Hepatocyte (in vitro differentiated cells): ENCODE data around the gene AMIGO2. TPM values are rescaled to one million over a fixed set of nuclear protein-coding genes. Genes with fewer than 3 reads are reported as not detected.

Source experiments
- DNase-seq: peaks from one replicate; pipeline ENCODE4 v3.0.0-alpha.2; 2016; ENCODE audit warnings: low spot score
- H2AFZ ChIP-seq: fragments of 200-600 bp; sonication (generic); 2 replicates; pipeline ENCODE4 v1.6.0; 2016; ENCODE audit warnings: antibody characterized with exemption, mild to moderate bottlenecking
- H3K27ac ChIP-seq: fragments of 200-600 bp; sonication (generic); 2 replicates; pipeline ENCODE4 v1.5.1; 2016; ENCODE audit warnings: mild to moderate bottlenecking
- H3K27me3 ChIP-seq: fragments of 200-600 bp; sonication (generic); 2 replicates; pipeline ENCODE4 v1.6.1; 2016
- H3K36me3 ChIP-seq: fragments of 200-600 bp; sonication (generic); replicated peaks from 2 replicates; pipeline ENCODE4 v1.5.1; 2016; ENCODE audit warnings: low read depth; ENCODE audit not compliant: insufficient read depth
- H3K4me1 ChIP-seq: fragments of 200-600 bp; sonication (generic); 2 replicates; pipeline ENCODE4 v1.5.1; 2016; ENCODE audit warnings: mild to moderate bottlenecking, moderate library complexity; ENCODE audit not compliant: insufficient read depth
- H3K4me2 ChIP-seq: fragments of 200-600 bp; sonication (generic); 2 replicates; pipeline ENCODE4 v1.6.0; 2016
- H3K4me3 ChIP-seq: fragments of 200-600 bp; sonication (generic); 2 replicates; pipeline ENCODE4 v1.5.1; 2016; ENCODE audit warnings: mild to moderate bottlenecking
- H3K79me2 ChIP-seq: fragments of 200-600 bp; sonication (generic); 2 replicates; pipeline ENCODE4 v1.6.0; 2017; ENCODE audit warnings: mild to moderate bottlenecking
- H3K9me2 ChIP-seq: fragments of 200-600 bp; sonication (generic); replicated peaks from 2 replicates; pipeline ENCODE4 v1.6.0; 2017; ENCODE audit warnings: mild to moderate bottlenecking; ENCODE audit not compliant: insufficient read depth
- H3K9me3 ChIP-seq: fragments of 200-600 bp; sonication (generic); 2 replicates; pipeline ENCODE4 v1.5.1; 2016; ENCODE audit warnings: low read depth, mild to moderate bottlenecking
- H4K20me1 ChIP-seq: fragments of 200-600 bp; sonication (generic); 2 replicates; pipeline ENCODE4 v1.6.0; 2016; ENCODE audit warnings: mild to moderate bottlenecking; ENCODE audit not compliant: insufficient read depth, poor library complexity, severe bottlenecking
- EZH2 ChIP-seq: fragments of 200-600 bp; sonication (generic); IDR thresholded peaks from 2 replicates; pipeline ENCODE4 v1.6.1; 2016; ENCODE audit warnings: antibody characterized with exemption, mild to moderate bottlenecking, borderline replicate concordance
- EZH2phosphoT487 ChIP-seq: fragments of 200-600 bp; sonication (generic); IDR thresholded peaks from one replicate; pipeline ENCODE4 v1.6.1; 2018; ENCODE audit warnings: antibody characterized with exemption, mild to moderate bottlenecking, low read depth, moderate library complexity; ENCODE audit not compliant: unreplicated experiment, severe bottlenecking
- WGBS: methylation state at CpG from one replicate; pipeline ENCODE4 v1.1.6; 2016; ENCODE audit warnings: low lambda C conversion rate; ENCODE audit errors: missing lambda C conversion rate; 5-methylcytosine and 5-hydroxymethylcytosine counted together
- polyA plus RNA-seq: library from polyadenylated mRNA; unstranded; fragments of >200 nt; fragmentation: Nextera tagmentation; extraction: Ambion mirVana; gene quantifications from 2 replicates; pipeline ENCODE4 v1.2.1, GENCODE V29; 2016
- total RNA-seq: library from RNA; depleted of rRNA; stranded (reverse); fragments of >200 nt; gene quantifications from 2 replicates; pipeline ENCODE4 v1.2.3, GENCODE V29; 2014
- TF ChIP-seq, protein P1 (sequence below): fragments of 200-600 bp; sonication (generic); IDR thresholded peaks from 2 replicates; pipeline ENCODE4 v1.5.1; 2016; ENCODE audit warnings: antibody characterized with exemption, mild to moderate bottlenecking; ENCODE audit not compliant: poor library complexity

Gene AMIGO2
- total and polyA plus RNA-seq, 2 experiments from 2014 or later: 57.8 to 65.6 TPM

DNA sequence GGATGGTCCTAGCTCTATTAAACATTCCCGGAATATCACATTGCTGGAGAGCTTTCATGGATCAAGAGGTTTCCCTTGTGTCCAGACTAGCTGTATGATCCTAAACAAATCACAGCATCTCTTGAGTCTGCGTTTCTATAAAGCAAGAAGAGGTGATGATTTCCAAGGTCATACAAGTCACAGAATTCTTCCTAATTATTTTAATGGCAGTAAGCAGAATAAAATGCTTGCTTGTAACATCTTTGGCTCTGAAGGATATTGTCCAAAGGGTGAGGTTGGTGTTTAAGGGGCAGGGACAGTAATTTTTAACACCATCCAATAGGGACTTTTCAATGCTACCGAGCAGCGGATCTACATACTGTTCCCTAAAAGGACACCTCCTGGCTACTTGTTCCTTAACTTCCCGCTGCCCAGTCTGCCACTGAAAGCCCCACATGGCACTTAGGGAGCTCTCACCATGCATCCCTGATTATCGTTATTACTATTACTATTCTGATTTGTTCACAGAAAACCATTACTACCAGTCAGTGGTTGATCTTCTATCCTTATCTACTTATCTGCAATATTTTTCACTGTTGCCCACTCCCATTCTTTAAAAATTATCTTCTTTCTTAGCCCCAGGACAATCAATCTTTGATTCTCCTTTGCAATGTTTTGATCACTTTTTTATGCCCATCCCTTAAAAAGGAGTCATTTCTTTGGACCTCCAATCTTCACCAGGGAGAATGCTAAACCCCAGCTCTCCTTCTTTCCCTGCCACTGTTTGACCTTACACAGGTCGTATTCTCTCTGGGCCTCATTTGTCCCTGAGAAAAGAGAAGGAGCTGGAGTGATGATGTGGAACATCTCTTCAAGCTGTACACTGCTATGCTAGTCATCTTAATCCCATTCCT lies 4.3 kb downstream of the AMIGO2 start:
- H3K4me3 ChIP-seq: no peak overlapping the region
- H2AFZ ChIP-seq: no peak overlapping the region
- peaks cover 35% of the 10 kb centered on the region for H3K79me2 ChIP-seq
- peaks cover 12% of the 10 kb centered on the region for H3K4me1 ChIP-seq
- no peaks in the 10 kb centered on the region for H4K20me1 ChIP-seq
- no peak for DNase-seq
- H3K9me2 ChIP-seq: no peaks in the 10 kb centered on the region
- TF ChIP-seq EZH2: no peak
- TF ChIP-seq, protein P1, sequence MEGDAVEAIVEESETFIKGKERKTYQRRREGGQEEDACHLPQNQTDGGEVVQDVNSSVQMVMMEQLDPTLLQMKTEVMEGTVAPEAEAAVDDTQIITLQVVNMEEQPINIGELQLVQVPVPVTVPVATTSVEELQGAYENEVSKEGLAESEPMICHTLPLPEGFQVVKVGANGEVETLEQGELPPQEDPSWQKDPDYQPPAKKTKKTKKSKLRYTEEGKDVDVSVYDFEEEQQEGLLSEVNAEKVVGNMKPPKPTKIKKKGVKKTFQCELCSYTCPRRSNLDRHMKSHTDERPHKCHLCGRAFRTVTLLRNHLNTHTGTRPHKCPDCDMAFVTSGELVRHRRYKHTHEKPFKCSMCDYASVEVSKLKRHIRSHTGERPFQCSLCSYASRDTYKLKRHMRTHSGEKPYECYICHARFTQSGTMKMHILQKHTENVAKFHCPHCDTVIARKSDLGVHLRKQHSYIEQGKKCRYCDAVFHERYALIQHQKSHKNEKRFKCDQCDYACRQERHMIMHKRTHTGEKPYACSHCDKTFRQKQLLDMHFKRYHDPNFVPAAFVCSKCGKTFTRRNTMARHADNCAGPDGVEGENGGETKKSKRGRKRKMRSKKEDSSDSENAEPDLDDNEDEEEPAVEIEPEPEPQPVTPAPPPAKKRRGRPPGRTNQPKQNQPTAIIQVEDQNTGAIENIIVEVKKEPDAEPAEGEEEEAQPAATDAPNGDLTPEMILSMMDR: no peak
- TF ChIP-seq EZH2phosphoT487: no peak
- no peaks in the 10 kb centered on the region for H3K36me3 ChIP-seq
- no peaks in the 10 kb centered on the region for H3K27me3 ChIP-seq
- H3K9me3 ChIP-seq: no peaks in the 10 kb centered on the region
- no peak overlapping the region for H3K27ac ChIP-seq
- 89% methylated on average over 7 of the region's 7 CpGs for WGBS
- peak overlapping the region; percentile 95 for H3K4me2 ChIP-seq

DNA sequence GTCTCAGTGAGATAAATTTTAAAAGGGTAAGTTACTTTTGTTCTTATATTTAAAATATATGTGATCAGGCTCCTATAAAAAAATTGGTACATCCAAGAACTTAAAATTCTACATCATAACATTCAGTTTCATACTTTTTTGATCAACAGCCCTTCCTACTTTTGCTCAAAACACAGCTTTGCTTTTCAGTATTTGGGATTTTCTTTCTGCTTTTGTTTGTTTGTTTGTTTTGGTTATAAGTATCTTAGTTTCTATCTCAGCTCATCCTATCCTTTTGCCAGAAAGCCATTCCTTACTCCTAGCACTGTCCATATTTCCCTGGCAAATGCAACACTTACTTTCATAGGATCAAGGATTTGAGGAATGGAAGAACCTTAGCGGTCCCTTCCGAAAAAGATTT lies 5.0 kb downstream of the AMIGO2 start:
- DNase-seq: no peak
- Histone ChIP-seq H4K20me1 (no peaks in the 10 kb centered on the region), H3K27ac (no peak overlapping the region), H3K4me1 (peaks cover 19% of the 10 kb centered on the region), H3K79me2 (peaks cover 35% of the 10 kb centered on the region), H2AFZ (no peak overlapping the region), H3K27me3 (no peaks in the 10 kb centered on the region), H3K9me2 (no peaks in the 10 kb centered on the region), H3K4me3 (no peak overlapping the region), H3K36me3 (no peaks in the 10 kb centered on the region), H3K9me3 (no peaks in the 10 kb centered on the region), H3K4me2 (no peak overlapping the region)
- WGBS: 88% methylated on average over 2 of the region's 2 CpGs
- TF ChIP-seq, protein P1: no peak
- TF ChIP-seq EZH2 (no peak), EZH2phosphoT487 (no peak)

DNA sequence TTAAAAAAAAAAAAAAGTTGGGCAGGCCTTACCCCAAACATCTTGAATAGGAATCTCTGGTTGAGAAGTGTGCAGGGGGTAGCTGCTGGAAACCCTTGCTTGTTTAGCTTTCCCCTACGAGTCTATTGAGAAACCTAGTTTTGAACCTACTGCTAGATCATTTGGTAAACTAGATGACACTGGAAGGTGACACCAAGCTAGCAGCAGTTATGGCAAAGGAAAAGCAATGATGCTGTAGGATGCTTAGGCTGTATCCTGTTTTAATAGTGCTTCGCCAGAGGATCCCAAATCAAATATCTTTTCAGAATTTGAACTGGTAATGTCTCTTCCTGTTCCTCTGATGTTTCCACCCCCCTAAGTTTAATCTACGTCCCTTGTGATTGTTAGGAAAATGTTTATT lies 5.8 kb downstream of the AMIGO2 start:
- Histone ChIP-seq H3K9me3 (no peaks in the 10 kb centered on the region), H3K4me1 (peaks cover 20% of the 10 kb centered on the region), H3K79me2 (peaks cover 32% of the 10 kb centered on the region), H3K4me3 (no peak overlapping the region), H3K27ac (no peak overlapping the region), H2AFZ (no peak overlapping the region), H3K4me2 (no peak overlapping the region), H3K36me3 (no peaks in the 10 kb centered on the region), H3K9me2 (no peaks in the 10 kb centered on the region), H4K20me1 (no peaks in the 10 kb centered on the region), H3K27me3 (no peaks in the 10 kb centered on the region)
- TF ChIP-seq EZH2phosphoT487: no peak
- TF ChIP-seq EZH2: no peak
- TF ChIP-seq, protein P1: no peak
- WGBS: 91% methylated on average over 3 of the region's 3 CpGs
- no peak for DNase-seq
